Embryonic facial prominence (tissue), 1 donor: Measurements from ENCODE around the gene SYT1.
"Not testable (repeated sequence)": the region's sequence is repeated elsewhere in the genome, so short reads cannot be mapped to it uniquely, and the experiment has no call there.

Experiments
- DNase-seq: peaks from one replicate; pipeline ENCODE4 v3.0.0-alpha.2; 2016; ENCODE audit errors: extremely low spot score

SYT1 gene

GRCh38 chr12:78966926-78967325 is 102.4 kb downstream of the SYT1 start:
- no peak for DNase-seq

GRCh38 chr12:78968226-78968625 is 103.7 kb downstream of the SYT1 start:
- no peak for DNase-seq

DNA sequence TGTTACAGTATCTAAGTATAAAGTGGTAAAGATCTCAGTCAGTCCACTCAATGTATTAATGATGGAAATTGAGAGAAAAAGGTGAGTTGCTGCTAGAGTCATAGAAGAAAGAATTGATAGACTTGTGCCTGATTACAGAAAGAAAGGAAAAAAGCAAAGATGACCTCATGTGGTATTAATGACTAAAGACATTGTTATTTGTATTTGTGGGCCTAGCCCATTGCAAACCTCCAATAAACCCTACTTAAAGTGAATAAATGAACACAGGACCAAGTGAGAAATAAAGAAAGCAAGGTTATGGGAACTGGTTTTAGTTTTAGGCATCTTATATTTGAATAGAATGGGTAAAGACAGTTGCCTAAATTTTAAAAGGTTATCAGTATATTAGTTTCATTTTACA is 105.5 kb downstream of the SYT1 start:
- no peak for DNase-seq

DNA sequence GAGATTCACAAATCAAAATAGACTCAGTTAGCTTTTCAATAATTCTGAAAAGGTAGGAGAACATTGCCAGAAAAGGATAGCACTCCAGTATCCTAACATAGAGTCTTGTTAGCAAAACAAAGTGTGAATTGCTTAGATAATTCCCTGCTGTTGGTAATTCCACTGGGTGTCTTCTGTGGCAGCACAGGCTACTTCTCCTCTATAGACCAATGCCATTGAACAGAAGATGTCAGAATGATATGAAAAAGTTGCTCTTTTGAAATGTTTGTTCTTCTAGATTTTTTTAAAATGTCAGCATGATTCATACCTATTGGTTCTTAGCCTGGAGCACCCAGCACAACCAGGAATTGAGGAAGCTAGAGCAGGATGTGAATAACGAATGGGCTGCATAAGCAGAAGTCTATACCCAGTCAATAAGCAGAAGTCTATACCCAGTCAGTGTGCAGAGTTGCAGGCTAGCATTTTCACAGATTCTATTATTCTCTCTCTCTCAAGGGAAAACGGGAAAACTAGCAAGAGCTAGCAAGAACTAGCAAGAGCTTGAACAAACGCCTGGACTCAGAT is 112.8 kb downstream of the SYT1 start:
- no peak for DNase-seq

GRCh38 chr12:78994168-78994791 is 129.7 kb downstream of the SYT1 start:
- no peak for DNase-seq

DNA sequence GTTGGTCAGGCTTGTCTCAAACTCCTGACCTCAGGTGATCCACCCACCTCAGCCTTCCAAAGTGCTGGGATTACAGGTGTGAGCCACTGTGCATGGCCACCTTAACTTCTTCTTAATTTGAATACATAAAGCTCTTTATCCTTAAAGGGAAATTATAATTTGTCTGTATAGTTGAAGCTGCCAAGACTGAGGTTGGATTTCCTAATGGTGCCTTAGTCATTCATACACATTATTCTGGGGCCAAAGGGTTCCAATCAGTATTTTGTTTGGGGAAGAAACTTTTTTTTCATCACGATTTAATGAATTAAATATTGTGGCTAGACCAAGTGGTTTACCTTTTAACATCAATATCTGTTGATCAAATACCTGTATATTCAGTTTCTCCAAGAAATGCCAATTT is 135.9 kb downstream of the SYT1 start:
- no peak for DNase-seq

- DNase-seq, result no peak
Observed at GRCh38 chr12:79001404-79001803, 136.8 kb downstream of the SYT1 start.

DNA sequence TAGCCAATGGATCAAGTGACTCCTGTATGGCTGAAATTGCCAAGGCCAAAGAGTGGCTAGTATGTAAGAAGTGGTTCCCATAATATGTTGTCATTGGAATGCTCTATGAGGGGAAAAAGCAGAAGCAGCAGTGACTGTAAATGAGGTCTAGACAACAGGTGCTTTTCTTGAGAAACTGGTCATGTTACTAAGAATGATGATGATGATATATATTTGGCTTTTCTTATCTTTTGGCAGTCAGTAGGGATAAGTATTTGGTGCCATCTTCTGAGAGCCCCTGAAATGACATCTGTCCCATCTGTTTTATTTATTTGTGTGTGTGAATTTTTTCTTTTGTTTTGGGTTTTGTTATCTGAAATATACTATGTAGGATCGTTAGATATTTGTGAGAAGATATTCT is 141.7 kb downstream of the SYT1 start:
- DNase-seq, result no peak

DNA sequence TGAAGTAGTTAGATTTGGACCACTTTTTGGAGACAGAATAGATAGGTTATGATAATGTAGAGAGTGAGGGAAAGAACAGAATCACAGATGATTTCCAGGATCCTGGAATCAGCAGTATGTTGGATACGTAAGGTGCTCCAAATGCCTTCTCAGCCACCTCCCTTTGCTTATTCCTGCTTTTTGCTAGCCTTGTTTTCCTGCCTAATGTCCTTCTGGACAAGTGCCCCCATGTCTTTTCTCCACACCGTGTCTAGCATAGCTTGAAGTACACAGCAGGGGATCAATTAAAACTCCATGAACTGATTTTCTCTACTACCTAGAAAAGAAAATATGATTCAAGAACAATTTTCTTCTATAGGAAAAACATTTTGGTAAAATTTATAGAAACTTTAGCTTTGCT is 144.0 kb downstream of the SYT1 start:
- DNase-seq, result no peak

DNA sequence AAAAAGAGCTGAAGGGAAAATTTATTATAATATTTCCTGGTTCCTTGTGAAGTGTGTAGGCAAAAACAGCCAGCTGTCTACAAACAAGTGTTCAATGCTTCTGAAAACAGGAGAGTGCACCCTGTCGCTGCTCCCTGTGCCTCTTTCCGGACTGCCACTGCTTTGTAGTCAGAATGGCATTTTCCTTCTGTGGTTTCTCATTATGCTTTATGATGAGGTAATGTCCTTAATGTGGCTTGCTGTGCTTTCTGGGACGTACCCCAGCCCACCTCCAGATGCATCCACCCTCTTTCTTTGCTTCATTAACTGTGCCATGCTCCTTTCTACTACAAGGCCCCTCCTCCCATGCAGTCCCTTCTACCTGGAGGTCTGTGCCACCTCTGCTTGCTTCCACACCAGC is 148.1 kb downstream of the SYT1 start:
- no peak for DNase-seq

DNA sequence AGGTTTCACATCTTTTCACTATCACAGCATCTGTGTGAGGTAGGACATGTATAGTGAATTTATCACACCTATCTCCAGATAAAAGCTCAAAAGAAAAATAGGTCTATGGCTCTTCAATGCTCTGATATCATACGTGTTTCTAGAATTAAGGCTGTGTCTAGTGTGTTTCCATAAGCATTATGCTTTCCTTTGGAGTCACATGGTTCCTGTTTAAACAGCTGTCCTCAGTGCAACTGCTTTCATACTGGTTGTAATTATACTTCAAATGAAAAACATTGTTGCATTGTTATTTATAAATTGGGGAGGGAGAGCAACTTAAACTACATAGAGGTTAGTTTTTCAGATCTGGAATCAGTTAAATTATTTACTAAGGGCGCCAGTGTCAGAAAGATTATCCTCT is 151.6 kb downstream of the SYT1 start:
- DNase-seq, result no peak

DNA sequence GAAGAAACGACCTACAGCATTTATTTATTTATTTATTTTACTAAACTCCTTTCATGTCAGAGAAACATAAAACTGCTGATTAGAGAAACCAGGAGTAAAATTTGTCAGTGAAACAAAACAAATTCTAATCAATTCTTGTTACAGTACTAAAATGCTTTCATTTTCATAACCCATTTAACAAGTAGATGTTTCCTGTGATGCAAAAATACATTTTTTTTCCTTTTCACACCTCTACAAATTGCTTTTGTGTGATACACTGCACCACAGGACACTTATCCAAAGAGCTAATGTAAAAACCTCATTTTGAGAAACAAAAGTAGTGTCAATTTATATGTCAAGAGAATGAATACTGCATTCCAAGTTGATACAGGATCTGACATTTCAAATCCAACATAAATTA is 155.1 kb downstream of the SYT1 start:
- no peak for DNase-seq

- no peak for DNase-seq
Observed at GRCh38 chr12:79020106-79020505, 155.5 kb downstream of the SYT1 start.

- DNase-seq, result no peak
Observed at GRCh38 chr12:79021021-79021420, 156.4 kb downstream of the SYT1 start.

- no peak for DNase-seq
Observed at GRCh38 chr12:79023261-79023660, 158.7 kb downstream of the SYT1 start.

DNA sequence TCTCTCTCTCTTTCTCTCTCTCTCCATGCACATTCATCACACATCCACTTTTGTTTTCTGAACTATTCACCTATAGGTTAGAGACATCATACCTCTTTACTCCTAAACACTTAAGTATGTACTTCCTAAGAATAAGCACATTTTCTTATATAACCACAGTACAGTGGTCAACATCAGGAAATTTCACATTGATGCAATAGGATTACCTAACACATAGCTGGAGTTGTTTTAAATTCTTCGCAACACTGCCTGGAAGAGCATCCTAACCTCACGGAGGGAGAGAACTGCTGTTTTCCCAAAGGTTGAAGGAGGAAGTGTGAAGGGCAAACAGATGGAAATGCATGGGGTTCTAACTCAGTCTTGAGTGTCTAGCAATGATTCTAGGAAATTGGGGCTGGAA is 159.2 kb downstream of the SYT1 start:
- DNase-seq, result no peak

DNA sequence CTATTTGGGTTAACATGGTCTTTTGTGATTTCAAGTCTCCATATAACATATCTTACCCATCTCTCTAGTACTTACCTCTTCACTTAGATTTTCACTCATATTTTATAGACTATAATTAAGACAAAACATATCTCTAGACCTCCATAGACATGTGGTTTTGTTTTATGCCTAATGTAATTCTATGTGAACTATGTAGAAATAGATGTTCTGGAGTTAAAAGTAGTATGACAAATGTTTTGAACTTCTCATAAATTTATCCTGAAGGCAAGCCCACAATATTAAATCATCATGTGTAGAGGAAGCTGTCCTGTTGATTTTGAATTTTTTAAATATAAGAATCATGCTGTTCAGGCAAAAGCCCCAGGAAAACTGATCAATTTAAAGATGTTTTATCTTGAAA is 169.2 kb downstream of the SYT1 start:
- no peak for DNase-seq

GRCh38 chr12:79044748-79045147 is 180.2 kb downstream of the SYT1 start:
- not testable (repeated sequence) for DNase-seq

DNA sequence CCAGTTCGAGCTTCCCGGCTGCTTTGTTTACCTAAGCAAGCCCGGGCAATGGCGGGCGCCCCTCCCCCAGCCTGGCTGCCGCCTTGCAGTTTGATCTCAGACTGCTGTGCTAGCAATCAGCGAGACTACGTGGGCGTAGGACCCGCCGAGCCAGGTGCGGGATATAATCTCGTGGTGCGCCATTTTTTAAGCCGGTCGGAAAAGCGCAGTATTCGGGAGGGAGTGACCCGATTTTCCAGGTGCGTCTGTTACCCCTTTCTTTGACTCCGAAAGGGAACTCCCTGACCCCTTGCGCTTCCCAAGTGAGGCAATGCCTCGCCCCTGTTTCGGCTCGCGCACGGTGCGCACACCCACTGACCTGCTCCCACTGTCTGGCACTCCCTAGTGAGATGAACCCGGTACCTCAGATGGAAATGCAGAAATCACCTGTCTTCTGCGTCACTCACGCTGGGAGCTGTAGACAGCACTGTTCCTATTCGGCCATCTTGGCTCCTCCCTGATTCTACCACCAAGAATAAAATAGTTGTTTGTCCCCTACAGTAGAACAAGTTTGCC is 180.7 kb downstream of the SYT1 start:
- not testable (repeated sequence) for DNase-seq

GRCh38 chr12:79046021-79046420 is 181.4 kb downstream of the SYT1 start:
- no peak for DNase-seq

DNA sequence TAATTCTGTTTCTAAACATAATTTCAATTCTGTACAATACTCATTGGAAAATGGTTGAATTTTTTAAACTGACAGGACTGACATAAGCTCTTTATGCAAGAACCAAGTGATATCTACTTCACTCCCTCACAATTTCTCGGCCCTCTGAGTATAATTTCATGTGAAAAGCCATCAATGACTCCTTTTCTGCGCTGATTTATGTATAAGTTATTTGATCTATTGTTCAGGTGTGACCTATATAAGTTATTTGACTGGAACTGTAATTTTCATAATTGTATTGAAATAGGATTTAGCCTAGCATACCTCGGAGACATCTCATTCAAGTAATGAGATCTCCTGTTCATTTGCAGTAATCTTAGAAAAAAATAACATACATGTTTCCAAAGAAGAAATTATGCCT is 184.4 kb downstream of the SYT1 start:
- no peak for DNase-seq

GRCh38 chr12:79053394-79053793 is 188.8 kb downstream of the SYT1 start:
- DNase-seq, result no peak

DNA sequence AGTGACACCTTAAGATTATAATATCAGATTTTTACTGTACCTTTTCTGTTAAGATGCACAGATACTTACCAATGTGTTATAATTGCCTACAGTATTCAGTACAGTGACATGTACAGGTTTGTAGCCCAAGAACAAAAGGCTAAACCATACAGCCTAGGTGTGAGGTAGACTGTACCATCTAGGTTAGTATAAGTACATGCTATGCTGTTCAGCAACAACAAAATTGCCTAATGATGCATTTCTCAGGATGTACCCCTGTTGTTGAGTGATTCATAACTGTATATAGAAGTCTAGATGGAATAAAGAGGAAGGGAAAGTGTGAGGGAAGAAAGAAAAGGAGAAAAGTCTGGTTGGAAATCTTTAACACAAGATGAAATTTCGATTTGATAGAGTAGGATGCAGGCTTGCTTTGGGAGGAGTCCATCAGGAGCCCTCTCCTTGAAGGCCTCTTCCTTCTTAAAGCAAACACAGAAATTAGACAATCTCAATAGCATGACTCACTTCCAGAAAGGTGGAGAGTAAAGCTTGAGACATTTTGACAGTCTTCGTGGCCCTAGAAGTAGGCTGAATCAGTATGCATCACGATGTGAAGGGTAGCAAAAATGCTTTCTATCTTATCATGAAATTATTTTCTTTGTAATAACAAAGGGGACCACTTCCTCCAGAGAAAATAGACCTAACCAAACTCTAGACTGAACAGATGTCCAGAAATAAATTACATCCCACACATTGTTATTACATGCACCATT is 191.5 kb downstream of the SYT1 start:
- DNase-seq, result no peak
